HFFc6 (cell line): ENCODE data around the gene WDR48. TPM values are rescaled to one million over a fixed set of nuclear protein-coding genes. Genes with fewer than 3 reads are reported as not detected.

ENCODE experiments used
- DNase-seq: peaks from one replicate; pipeline ENCODE4 v3.0.0-alpha.2; 2018
- H3K27ac Mint-ChIP-seq: 2 replicates; pipeline ENCODE4 v1.8.0; 2020; ENCODE audit warnings: mild to moderate bottlenecking, mixed read lengths
- H3K27me3 Mint-ChIP-seq: 2 replicates; pipeline ENCODE4 v1.8.0; 2021; ENCODE audit warnings: mild to moderate bottlenecking, moderate library complexity, mixed read lengths; ENCODE audit not compliant: insufficient read depth
- H3K36me3 Mint-ChIP-seq: 2 replicates; pipeline ENCODE4 v1.8.0; 2021; ENCODE audit warnings: low read depth, mixed read lengths
- H3K4me1 Mint-ChIP-seq: 2 replicates; pipeline ENCODE4 v1.8.0; 2020; ENCODE audit warnings: low read depth, mixed read lengths
- H3K4me3 Mint-ChIP-seq: 2 replicates; pipeline ENCODE4 v1.8.0; 2020; ENCODE audit warnings: mild to moderate bottlenecking, moderate library complexity, mixed read lengths
- H3K9me3 Mint-ChIP-seq: 2 replicates; pipeline ENCODE4 v1.8.0; 2020; ENCODE audit warnings: mild to moderate bottlenecking, mixed read lengths
- total RNA-seq, 6 experiments: library from RNA; stranded (reverse); fragmentation: NEBNext Ultra II Directional; extraction: Animal tissue kit (Norgen Biotek cat#: 25700); gene quantifications; 2 replicates in 1 of 6; 3 replicates in 5 of 6; pipeline ENCODE4 v1.2.3, GENCODE V29; 2021
- TF ChIP-seq, protein P1 (sequence below): fragments of 200-600 bp; sonication (generic); IDR thresholded peaks from 2 replicates; pipeline ENCODE4 v1.5.0; 2021; ENCODE audit warnings: antibody characterized with exemption, mild to moderate bottlenecking

The WDR48 gene
- total RNA-seq, 6 experiments from 2014 or later = 25.7 to 29.1 (median 28.1) TPM

DNA sequence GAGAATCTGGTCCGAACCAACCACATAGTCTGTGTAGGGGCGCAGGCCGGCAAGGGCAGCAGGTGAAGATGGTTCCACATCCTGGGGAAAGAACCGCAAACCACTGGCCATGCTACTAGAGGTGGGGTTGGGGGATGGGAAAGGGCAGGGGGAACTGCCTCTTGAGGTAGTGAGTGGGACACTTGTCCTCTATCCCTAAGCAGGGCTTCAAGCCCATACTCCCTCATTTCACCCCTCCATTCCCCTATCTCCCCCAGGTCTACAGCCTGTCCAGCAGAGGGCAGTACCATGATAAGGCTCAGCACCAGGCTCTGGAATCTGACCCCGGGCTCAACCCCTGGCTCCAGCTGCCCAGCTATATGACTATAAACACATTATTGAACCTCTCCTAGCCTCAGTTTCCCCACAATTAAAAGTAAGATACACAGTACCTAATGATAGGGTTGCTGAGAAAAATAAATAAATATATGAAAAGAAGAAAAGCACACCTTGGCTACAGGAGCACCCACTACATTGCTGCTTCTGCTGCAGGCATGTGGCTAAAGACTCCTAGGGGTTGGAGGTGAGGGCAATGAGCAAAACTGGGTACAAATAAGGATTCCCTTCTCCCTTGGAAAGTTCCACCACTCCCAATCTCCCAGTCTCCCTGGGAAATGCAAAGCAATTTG lies 49.3 kb downstream of the WDR48 start:
- no peak overlapping the region for H3K4me3 Mint-ChIP-seq
- H3K27ac Mint-ChIP-seq = no peak overlapping the region
- no peaks in the 10 kb centered on the region for H3K9me3 Mint-ChIP-seq
- H3K36me3 Mint-ChIP-seq = no peaks in the 10 kb centered on the region; the same call in 1 of the 2 replicates
- TF ChIP-seq, protein P1, sequence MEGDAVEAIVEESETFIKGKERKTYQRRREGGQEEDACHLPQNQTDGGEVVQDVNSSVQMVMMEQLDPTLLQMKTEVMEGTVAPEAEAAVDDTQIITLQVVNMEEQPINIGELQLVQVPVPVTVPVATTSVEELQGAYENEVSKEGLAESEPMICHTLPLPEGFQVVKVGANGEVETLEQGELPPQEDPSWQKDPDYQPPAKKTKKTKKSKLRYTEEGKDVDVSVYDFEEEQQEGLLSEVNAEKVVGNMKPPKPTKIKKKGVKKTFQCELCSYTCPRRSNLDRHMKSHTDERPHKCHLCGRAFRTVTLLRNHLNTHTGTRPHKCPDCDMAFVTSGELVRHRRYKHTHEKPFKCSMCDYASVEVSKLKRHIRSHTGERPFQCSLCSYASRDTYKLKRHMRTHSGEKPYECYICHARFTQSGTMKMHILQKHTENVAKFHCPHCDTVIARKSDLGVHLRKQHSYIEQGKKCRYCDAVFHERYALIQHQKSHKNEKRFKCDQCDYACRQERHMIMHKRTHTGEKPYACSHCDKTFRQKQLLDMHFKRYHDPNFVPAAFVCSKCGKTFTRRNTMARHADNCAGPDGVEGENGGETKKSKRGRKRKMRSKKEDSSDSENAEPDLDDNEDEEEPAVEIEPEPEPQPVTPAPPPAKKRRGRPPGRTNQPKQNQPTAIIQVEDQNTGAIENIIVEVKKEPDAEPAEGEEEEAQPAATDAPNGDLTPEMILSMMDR = peak; percentile 88
- no peaks in the 10 kb centered on the region; the same call in 1 of the 2 replicates for H3K27me3 Mint-ChIP-seq
- peaks cover 18% of the 10 kb centered on the region for H3K4me1 Mint-ChIP-seq
- DNase-seq = peak; percentile 30

DNA sequence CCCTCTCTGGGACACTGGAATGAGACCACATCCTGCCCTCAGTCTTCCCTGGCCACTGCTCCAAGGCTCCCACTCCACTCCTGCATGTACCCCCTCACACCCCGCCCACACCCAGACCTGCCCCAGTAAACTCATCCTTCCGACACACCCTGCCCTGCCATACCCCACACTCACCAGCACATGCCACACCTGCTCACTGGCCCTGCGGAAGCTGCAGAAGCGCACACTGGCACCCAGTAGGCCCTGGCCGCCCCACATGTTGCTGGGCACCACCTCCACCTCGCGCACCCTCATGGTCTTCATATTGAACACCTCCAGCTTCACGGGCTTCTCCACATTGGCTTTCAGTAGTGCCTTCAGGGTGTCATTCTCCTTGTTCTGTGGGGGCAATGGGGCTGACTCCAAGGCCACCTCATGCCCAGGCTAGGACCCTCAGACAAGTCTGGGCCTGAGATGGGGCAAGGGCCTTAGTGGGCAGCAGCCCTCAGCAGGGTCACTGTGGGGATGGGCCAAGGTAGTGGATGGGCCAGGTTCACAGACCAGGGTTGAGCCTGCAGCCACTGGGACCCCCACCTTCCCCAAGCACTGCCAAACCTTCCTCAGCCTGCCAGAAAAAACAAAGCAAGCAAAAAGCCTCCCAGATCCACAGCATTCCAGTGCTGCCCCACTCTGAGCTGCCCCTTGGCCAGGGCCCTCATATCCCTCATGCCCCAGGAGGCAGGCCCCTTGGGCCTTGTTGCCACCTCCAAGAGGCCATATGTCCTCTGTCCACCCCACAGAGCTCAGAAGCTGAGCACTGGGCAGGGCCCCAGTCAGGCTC lies 50.9 kb downstream of the WDR48 start:
- TF ChIP-seq, protein P1 = no peak
- Mint-ChIP-seq H3K9me3 (no peaks in the 10 kb centered on the region), H3K4me3 (no peak overlapping the region), H3K27me3 (no peaks in the 10 kb centered on the region; the same call in 1 of the 2 replicates), H3K27ac (peak overlapping the region; percentile 33), H3K36me3 (no peaks in the 10 kb centered on the region; the same call in 1 of the 2 replicates), H3K4me1 (peaks cover 25% of the 10 kb centered on the region)
- DNase-seq = no peak

DNA sequence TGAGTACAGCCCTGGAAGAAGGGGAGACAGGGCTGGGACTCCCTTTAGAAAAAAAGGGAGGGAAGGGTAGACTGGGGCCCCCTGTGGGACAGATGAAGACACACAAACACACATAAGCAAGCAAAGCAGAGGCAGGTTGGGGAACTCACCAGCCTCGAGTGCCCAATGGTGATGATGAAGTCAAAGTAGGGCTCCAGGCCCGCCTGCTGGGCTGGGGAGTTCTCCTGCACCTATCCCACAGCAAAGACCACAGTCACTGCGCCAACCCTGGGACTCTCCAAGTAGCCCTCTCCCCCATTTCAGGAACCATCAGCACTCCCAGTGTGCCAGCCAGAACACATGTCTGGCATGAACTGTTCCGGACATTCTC lies 51.5 kb downstream of the WDR48 start:
- H3K27ac Mint-ChIP-seq = peak overlapping the region; percentile 33; the same call in 1 of the 2 replicates
- no peaks in the 10 kb centered on the region for H3K9me3 Mint-ChIP-seq
- H3K27me3 Mint-ChIP-seq = no peaks in the 10 kb centered on the region; the same call in 1 of the 2 replicates
- TF ChIP-seq, protein P1 = peak; percentile 27; the same call in 1 of the 2 replicates
- no peaks in the 10 kb centered on the region; the same call in 1 of the 2 replicates for H3K36me3 Mint-ChIP-seq
- H3K4me1 Mint-ChIP-seq = peaks cover 31% of the 10 kb centered on the region
- DNase-seq = no peak
- H3K4me3 Mint-ChIP-seq = no peak overlapping the region

DNA sequence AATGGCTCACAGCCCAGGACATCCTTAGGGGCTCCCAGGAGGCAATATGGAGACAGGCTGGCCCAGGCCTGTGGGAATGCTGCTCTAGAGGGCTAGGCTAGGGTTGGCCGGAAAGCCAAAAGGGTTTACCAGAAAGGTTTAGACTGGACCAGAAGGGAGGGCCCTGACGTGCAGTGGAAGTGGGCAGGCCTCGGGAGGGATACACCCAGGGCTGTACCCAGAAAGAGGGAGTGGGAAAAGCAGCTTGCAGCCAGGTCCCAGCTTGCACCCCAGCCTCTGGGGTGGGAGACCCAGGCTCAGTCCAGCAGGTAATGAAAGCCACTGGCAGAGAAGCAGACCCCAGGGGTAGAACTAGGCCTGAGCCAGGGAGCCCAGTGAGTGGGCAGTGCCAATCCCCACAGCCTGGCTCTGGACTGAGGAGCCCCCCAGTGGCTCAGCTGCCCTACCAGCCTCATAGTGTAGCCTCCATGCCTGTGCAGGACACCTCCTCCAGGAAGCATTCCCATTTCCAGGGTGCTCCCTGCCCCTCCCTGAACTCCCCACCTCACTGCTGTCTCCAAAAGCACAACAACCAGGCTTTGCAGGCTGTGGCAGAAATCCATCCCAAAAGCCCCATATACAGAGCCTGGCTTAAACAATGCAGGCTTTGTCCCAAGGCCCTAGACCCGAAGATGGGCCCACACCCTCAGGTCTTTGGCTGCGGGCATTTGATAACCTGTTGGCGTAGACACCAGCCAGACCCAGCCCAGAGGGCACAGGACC lies 52.2 kb downstream of the WDR48 start:
- Mint-ChIP-seq H3K36me3 (no peaks in the 10 kb centered on the region; the same call in 1 of the 2 replicates), H3K4me3 (no peak overlapping the region), H3K9me3 (no peaks in the 10 kb centered on the region), H3K4me1 (peaks cover 37% of the 10 kb centered on the region), H3K27me3 (no peaks in the 10 kb centered on the region; the same call in 1 of the 2 replicates), H3K27ac (no peak overlapping the region; the same call in 1 of the 2 replicates)
- DNase-seq = no peak
- TF ChIP-seq, protein P1 = no peak

DNA sequence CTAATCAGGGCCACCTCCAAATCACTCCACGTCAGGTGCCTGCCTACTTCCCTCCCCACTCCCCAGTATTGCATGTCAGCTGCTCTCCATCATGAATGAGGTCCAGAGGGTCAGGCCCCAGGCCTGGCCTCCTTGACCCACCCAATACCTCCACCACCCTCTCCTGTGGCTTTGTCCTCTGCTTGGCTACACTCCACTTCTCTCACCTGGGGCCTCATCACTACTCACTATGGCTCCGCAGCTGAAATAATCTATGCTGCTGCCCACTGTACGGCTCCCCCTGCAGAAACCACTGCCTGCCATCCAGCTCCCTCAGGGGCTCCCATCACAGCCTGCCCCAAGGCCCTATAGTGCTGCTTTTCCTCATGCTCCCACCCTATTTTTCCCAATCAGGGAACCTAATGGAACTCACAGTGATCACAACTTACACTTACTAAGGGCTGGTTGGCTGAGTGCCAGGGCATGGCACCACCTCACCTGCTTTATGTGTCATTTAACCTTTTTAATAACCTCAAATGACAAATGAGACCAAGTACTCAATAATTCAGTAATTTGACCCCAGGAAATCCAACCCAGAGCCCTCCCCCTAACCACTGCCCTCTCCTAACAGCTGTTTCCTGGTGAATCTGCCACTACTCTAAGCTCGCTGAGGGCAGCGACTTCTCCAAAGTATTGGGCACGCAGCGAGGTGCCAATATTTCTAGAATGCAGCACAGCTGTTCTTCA lies 53.3 kb downstream of the WDR48 start:
- peaks cover 37% of the 10 kb centered on the region for H3K4me1 Mint-ChIP-seq
- H3K4me3 Mint-ChIP-seq = no peak overlapping the region
- H3K27ac Mint-ChIP-seq = peak overlapping the region; percentile 12; the same call in 1 of the 2 replicates
- no peaks in the 10 kb centered on the region; the same call in 1 of the 2 replicates for H3K27me3 Mint-ChIP-seq
- H3K9me3 Mint-ChIP-seq = no peaks in the 10 kb centered on the region
- TF ChIP-seq, protein P1 = no peak
- no peak for DNase-seq
- H3K36me3 Mint-ChIP-seq = no peaks in the 10 kb centered on the region; the same call in 1 of the 2 replicates
